NCI-H526 (cell line): ENCODE measurements around the gene KLHL13.
"Not testable (repeated sequence)": the region's sequence is repeated elsewhere in the genome, so short reads cannot be mapped to it uniquely, and the experiment has no call there.

Source experiments
- DNase-seq, 2 experiments: peaks; one replicate each; lab custom pipeline; 2025; lab: John Stamatoyannopoulos, UW

KLHL13 gene

GRCh38 chrX:118074196-118074595 is 42.4 kb downstream of the KLHL13 start:
- DNase-seq: no peak

- DNase-seq: no peak
Observed at GRCh38 chrX:118066867-118067515, 49.6 kb downstream of the KLHL13 start.

DNA sequence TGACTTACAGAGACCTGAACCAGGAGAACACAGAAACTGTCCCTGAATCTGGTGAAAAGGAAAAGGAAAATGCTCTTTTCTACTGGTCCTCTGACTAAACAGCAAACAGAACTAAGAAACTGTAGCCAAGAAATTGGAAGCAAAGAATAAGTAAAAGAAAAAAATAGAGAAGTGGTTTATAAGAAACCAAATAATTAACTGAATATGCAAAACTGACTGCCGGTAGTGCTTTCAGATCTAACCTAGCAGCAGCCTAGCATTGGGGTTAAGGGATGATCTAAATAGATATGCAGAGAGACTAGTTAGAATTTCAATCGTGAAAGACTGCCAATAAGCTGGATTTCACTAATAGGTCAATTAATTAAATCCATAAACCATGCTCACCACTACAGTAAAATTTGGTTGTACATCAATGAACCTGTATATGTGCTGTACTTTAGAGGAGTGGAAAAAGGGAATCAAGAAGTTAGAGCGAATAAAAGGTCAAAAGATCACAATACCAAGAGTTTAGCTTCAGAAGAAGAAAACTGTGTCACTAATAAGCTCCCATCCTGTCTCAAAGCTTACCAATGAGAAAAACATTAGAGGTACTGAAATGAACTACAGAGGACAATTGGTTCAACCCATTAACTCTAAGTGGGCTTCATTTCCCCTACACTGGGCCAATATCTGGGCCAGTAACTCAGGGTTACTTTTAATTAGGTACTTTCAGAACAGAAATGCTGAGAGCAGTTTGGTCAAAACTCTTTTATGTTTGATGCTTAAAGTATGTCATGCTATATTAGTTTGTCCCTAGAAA is 53.6 kb downstream of the KLHL13 start:
- DNase-seq: no peak

- no peak for DNase-seq
Observed at GRCh38 chrX:118062048-118062789, 54.4 kb downstream of the KLHL13 start.

GRCh38 chrX:118058924-118059323 is 57.7 kb downstream of the KLHL13 start:
- no peak for DNase-seq

DNA sequence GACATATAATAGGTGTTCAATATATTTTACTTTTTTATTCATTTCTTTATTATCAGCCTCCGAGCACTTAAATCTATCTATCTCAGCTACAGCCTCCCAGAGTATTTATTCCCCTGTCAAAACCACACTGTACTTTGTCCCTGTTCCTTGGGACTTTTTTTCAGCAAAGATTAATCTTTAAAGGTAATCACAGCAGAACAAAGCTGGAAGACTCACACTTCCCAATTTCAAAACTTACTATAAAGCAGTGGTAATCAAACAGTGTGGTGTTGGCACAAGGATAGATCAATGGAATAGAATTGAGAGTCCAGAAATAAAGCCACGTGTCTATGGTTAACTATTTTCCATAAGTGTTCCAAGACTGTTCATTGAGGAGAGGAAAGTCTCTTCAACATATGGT is 59.7 kb downstream of the KLHL13 start:
- DNase-seq: no peak

DNA sequence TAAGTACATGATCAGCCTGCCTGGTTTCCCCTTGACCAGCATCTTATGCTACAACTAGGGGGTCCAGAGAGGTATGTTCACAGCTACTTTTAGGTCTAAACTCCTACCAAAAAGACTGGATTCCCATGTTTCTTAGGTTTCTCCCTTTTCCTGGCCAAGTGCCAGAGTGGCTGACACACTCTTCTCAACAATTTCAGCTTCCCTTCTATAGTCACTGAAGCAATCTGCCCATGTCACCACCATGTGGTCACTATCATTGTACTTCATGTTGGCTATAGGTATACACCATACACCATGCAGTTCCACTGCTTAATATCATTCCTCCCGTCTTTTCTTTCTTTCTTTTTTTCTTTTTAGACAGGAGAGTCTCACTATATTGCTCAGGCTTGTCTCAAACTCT is 66.9 kb downstream of the KLHL13 start:
- no peak for DNase-seq

- DNase-seq: no peak
Observed at GRCh38 chrX:118047446-118048186, 69.0 kb downstream of the KLHL13 start.

GRCh38 chrX:118039591-118039990 is 77.0 kb downstream of the KLHL13 start:
- no peak for DNase-seq

GRCh38 chrX:118038614-118039365 is 77.8 kb downstream of the KLHL13 start:
- no peak for DNase-seq

DNA sequence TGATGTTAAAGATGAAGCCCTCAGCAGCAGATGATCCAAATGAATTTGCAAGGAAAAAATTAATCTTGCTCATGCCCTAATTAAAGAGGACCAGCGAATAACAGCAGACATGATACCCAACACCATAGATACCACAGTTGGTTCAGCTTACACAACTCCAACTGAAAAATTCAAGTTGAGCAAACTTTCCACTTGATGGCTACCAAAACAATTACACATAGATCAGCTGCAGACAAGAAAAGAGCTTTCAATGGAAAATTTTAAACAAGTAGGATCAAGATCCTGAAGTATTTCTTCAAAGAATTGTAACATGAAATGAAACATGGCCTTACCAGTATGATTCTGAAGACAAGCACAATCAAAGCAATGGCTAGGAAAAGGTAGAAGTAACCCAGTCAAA is 90.0 kb downstream of the KLHL13 start:
- no peak for DNase-seq

- no peak for DNase-seq
Observed at GRCh38 chrX:118025226-118025625, 91.4 kb downstream of the KLHL13 start.

GRCh38 chrX:118024482-118024881 is 92.1 kb downstream of the KLHL13 start:
- DNase-seq: no peak

DNA sequence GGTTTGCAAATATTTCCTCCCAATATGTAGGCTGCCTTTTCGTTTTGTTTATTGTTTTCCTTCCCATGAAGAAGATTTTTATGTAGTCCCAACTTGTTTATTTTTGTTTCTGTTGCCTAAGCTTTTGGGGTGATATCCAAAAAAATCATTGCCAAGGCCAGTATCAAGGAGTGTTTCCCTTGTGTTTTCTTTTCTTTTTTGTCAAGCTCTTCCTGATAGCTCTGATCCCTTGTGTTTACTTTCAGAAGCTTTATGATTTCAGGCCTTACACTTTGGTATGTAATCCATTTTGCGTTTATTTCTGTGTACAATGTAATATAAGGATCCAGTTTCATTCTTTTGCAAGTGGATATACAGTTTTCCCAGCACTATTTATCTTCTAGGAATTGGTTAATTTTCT is 93.9 kb downstream of the KLHL13 start:
- DNase-seq: no peak

- DNase-seq: no peak
Observed at GRCh38 chrX:118016422-118016821, 100.2 kb downstream of the KLHL13 start.

DNA sequence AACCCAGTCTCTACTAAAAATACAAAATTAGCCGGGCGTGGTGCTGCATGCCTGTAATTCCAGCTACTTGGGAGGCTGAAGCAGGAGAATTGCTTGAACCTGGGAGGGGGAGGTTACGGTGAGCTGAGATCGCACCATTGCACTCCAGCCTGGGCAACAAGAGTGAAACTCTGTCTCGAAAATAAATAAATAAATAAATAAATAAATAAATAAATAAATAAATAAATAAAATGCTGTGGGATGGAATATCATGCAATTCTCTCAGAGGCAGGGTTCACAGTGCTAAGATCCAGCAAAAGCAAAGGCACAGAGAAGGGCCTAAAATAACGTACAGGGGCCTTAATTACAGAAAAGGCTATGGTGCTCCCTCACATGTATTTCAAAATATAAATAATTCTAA is 114.2 kb downstream of the KLHL13 start:
- DNase-seq: not testable (repeated sequence)

- no peak for DNase-seq
Observed at GRCh38 chrX:118000518-118000917, 116.1 kb downstream of the KLHL13 start.

GRCh38 chrX:117998171-117998570 is 118.4 kb downstream of the KLHL13 start:
- DNase-seq: no peak

DNA sequence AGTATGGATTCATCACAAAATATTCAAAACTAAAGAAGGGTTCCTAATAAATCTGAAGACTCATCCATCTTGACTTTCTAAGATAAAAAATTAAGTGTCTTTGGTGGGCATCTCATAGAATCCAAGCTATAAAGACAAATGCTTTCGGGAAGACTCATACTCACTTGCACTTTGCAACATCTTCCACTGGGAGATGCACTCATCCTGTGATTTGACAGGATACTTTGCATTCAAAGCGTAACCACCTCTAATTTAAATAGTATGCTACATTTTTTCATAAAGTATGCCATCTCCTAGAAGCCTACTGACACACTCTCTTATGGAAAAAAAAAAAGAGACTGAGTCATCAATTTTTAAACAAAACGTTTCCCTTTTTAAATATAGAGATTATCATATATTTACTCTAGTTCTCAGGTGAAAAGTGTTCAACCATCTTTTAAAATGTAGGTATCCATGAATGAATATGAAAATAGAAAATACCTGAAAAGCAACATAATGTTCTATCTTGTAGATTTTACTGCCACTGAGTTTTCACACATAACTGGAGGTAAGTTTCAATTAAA is 119.6 kb downstream of the KLHL13 start:
- DNase-seq: peak in 1 of 2 experiments; percentile 24

- no peak for DNase-seq
Observed at GRCh38 chrX:117996408-117996807, 120.2 kb downstream of the KLHL13 start.

- DNase-seq: no peak
Observed at GRCh38 chrX:117995378-117995777, 121.2 kb downstream of the KLHL13 start.
